Brain microvascular endothelial cell (primary cell): ENCODE measurements around the gene JAML.

Experiments
- DNase-seq: peaks from one replicate; pipeline ENCODE4 v3.0.0-alpha.2; 2020
- H3K27ac ChIP-seq: fragments of 250-450 bp; sonication (Bioruptor Pico); 2 replicates; pipeline ENCODE4 v1.5.1; 2020; ENCODE audit warnings: mild to moderate bottlenecking, moderate library complexity
- H3K27me3 ChIP-seq: fragments of 250-450 bp; sonication (Bioruptor Pico); replicated peaks from 2 replicates; pipeline ENCODE4 v1.5.1; 2020; ENCODE audit warnings: mild to moderate bottlenecking
- H3K36me3 ChIP-seq: fragments of 250-450 bp; sonication (Bioruptor Pico); replicated peaks from 2 replicates; pipeline ENCODE4 v1.5.1; 2020; ENCODE audit warnings: mild to moderate bottlenecking
- H3K4me3 ChIP-seq: 2 replicates; pipeline ENCODE4 v1.5.1; 2011; ENCODE audit warnings: low read depth, mild to moderate bottlenecking, control low read depth, low read length, moderate library complexity
- CTCF ChIP-seq: IDR thresholded peaks from 2 replicates; pipeline ENCODE4 v1.5.1; 2011; ENCODE audit warnings: low read depth, mild to moderate bottlenecking, moderate library complexity, low read length, control low read depth, inconsistent platforms; ENCODE audit errors: missing control alignments
- in situ Hi-C: cut with HindIII; loops from 2 replicates; pipeline ENCODE4 v1.10.0; 2017; ENCODE audit warnings: low sequenced_read_pairs, low pct_ligation_motif_present

Gene JAML

GRCh38 chr11:118243993-118244762, 19.4 kb upstream of the JAML start:
- Histone ChIP-seq H3K4me3 (no peak overlapping the region), H3K36me3 (no peaks in the 10 kb centered on the region), H3K27me3 (no peaks in the 10 kb centered on the region), H3K27ac (no peak overlapping the region)
- in situ Hi-C loops: no loop called here
- no peak for TF ChIP-seq CTCF
- no peak for DNase-seq

GRCh38 chr11:118243161-118243560, 18.4 kb upstream of the JAML start:
- in situ Hi-C loops: no loop called here

GRCh38 chr11:118241764-118242098, 16.9 kb upstream of the JAML start:
- H3K36me3 ChIP-seq: no peaks in the 10 kb centered on the region
- H3K27me3 ChIP-seq: no peaks in the 10 kb centered on the region
- DNase-seq: no peak
- in situ Hi-C loops: no loop called here
- H3K4me3 ChIP-seq: no peak overlapping the region
- no peak for TF ChIP-seq CTCF
- H3K27ac ChIP-seq: no peak overlapping the region

More at GRCh38 chr11:118243161-118243560, 18.4 kb upstream of the JAML start:
- Histone ChIP-seq H3K27ac (no peak overlapping the region), H3K27me3 (no peaks in the 10 kb centered on the region), H3K36me3 (no peaks in the 10 kb centered on the region), H3K4me3 (no peak overlapping the region)
- no peak for DNase-seq
- no peak for TF ChIP-seq CTCF

- Histone ChIP-seq H3K27ac (no peak overlapping the region), H3K4me3 (no peak overlapping the region), H3K36me3 (no peaks in the 10 kb centered on the region), H3K27me3 (no peaks in the 10 kb centered on the region)
- in situ Hi-C loops: no loop called here
- TF ChIP-seq CTCF: no peak
- DNase-seq: no peak
Observed at GRCh38 chr11:118240999-118241763, 16.4 kb upstream of the JAML start.

GRCh38 chr11:118239509-118240205, 14.8 kb upstream of the JAML start:
- no peak for TF ChIP-seq CTCF
- H3K4me3 ChIP-seq: no peak overlapping the region
- H3K27me3 ChIP-seq: no peaks in the 10 kb centered on the region
- H3K27ac ChIP-seq: no peak overlapping the region
- no peaks in the 10 kb centered on the region for H3K36me3 ChIP-seq
- in situ Hi-C loops: no loop called here
- no peak for DNase-seq
